ENCODE results near the gene WDR45. TPM values are rescaled to one million over a fixed set of nuclear protein-coding genes. Genes with fewer than 3 reads are reported as not detected.

The WDR45 gene
- total and polyA plus RNA-seq, 2 experiments from 2014 or later, result 28.8 to 36.2 TPM

- Histone ChIP-seq H3K27ac (ENCODE audit: low read depth) (no peak overlapping the region), H2AFZ (no peak overlapping the region), H3F3A (replicated peaks; ENCODE audit: low read depth) (no peaks in the 10 kb centered on the region), H3K27me3 (ENCODE audit: insufficient read depth) (no peaks in the 10 kb centered on the region), H3K36me3 (ENCODE audit: insufficient read depth) (peaks cover 17% of the 10 kb centered on the region; the same call in 1 of the 2 replicates), H3K4me3 (no peak overlapping the region), H3K4me2 (no peak overlapping the region), H4K20me1 (replicated peaks; ENCODE audit: insufficient read depth) (no peaks in the 10 kb centered on the region), H3K9me2 (ENCODE audit: insufficient read depth) (no peaks in the 10 kb centered on the region), H3K79me2 (replicated peaks; ENCODE audit: insufficient read depth) (no peaks in the 10 kb centered on the region), H3K4me1 (ENCODE audit: insufficient read depth) (no peaks in the 10 kb centered on the region; the same call in 1 of the 2 replicates)
- no peaks in the 10 kb centered on the region for H3K9me3 Mint-ChIP-seq
- H3K4me1 Mint-ChIP-seq, result peaks cover 19% of the 10 kb centered on the region
- H3K4me3 Mint-ChIP-seq, result no peak overlapping the region
- ATAC-seq (peak; percentile 91), DNase-seq (ENCODE audit: low spot score) (peak; percentile 57)
- TF ChIP-seq ZNF114 (CRISPR knock-in tag; IDR thresholded peaks at IDR 0.05), result no peak
- H3K27ac Mint-ChIP-seq, result no peak overlapping the region; the same call in 1 of the 2 replicates
- peaks cover 79% of the 10 kb centered on the region for H3K36me3 Mint-ChIP-seq (ENCODE audit: low read depth)
- no peaks in the 10 kb centered on the region for H3K27me3 Mint-ChIP-seq (ENCODE audit: insufficient read depth, low read depth, poor library complexity)
These were observed 49.8 kb downstream of the WDR45 start for GRCh38 chrX:49029876-49030275.

Small RNA genes within 50 kb of the gene (small RNA-seq; reads per million reads assigned to genes)
- 0.22 reads per million for gene RNU4-52P (ENCODE audit: low replicate concordance)

Other genes with a start within 250 kb of the WDR45 start
- 4.0 and 15.6 TPM in 2 replicates for gene PCSK1N, start 244.3 kb downstream of the WDR45 start, total RNA-seq (2014; rRNA removed; shearing (Covaris generic))
- gene PCSK1N, start 244.3 kb downstream of the WDR45 start, polyA plus RNA-seq (2016; fragmentation: Nextera tagmentation; extraction: Ambion mirVana), result 12.8 and 16.5 TPM in 2 replicates
- gene TIMM17B, start 182.1 kb downstream of the WDR45 start, total RNA-seq (2014; rRNA removed; shearing (Covaris generic)), result 61.3 and 67.1 TPM in 2 replicates
- gene TIMM17B, start 182.1 kb downstream of the WDR45 start, polyA plus RNA-seq (2016; fragmentation: Nextera tagmentation; extraction: Ambion mirVana), result 147 and 158 TPM in 2 replicates
- gene PQBP1, start 182.0 kb downstream of the WDR45 start, total RNA-seq (2014; rRNA removed; shearing (Covaris generic)), result 53.2 and 63.4 TPM in 2 replicates
- gene PQBP1, start 182.0 kb downstream of the WDR45 start, polyA plus RNA-seq (2016; fragmentation: Nextera tagmentation; extraction: Ambion mirVana), result 121 and 130 TPM in 2 replicates
- 16.4 and 17.7 TPM in 2 replicates for gene SLC35A2, start 168.2 kb downstream of the WDR45 start, total RNA-seq (2014; rRNA removed; shearing (Covaris generic))
- gene SLC35A2, start 168.2 kb downstream of the WDR45 start, polyA plus RNA-seq (2016; fragmentation: Nextera tagmentation; extraction: Ambion mirVana), result 13.0 and 20.6 TPM in 2 replicates
- 336 and 359 TPM in 2 replicates for gene PIM2, start 160.9 kb downstream of the WDR45 start, total RNA-seq (2014; rRNA removed; shearing (Covaris generic))
- 232 and 237 TPM in 2 replicates for gene PIM2, start 160.9 kb downstream of the WDR45 start, polyA plus RNA-seq (2016; fragmentation: Nextera tagmentation; extraction: Ambion mirVana)
- gene OTUD5, start 122.3 kb downstream of the WDR45 start, total RNA-seq (2014; rRNA removed; shearing (Covaris generic)), result 45.4 and 56.5 TPM in 2 replicates
- 23.5 and 28.7 TPM in 2 replicates for gene OTUD5, start 122.3 kb downstream of the WDR45 start, polyA plus RNA-seq (2016; fragmentation: Nextera tagmentation; extraction: Ambion mirVana)
- gene KCND1, start 108.0 kb downstream of the WDR45 start, total RNA-seq (2014; rRNA removed; shearing (Covaris generic)), result 5.3 and 5.6 TPM in 2 replicates
- gene KCND1, start 108.0 kb downstream of the WDR45 start, polyA plus RNA-seq (2016; fragmentation: Nextera tagmentation; extraction: Ambion mirVana), result 2.7 and 3.2 TPM in 2 replicates
- gene GRIPAP1, start 77.6 kb downstream of the WDR45 start, total RNA-seq (2014; rRNA removed; shearing (Covaris generic)), result 32.7 and 39.1 TPM in 2 replicates
- gene GRIPAP1, start 77.6 kb downstream of the WDR45 start, polyA plus RNA-seq (2016; fragmentation: Nextera tagmentation; extraction: Ambion mirVana), result 57.1 and 62.2 TPM in 2 replicates
- gene TFE3, start 36.5 kb downstream of the WDR45 start, total RNA-seq (2014; rRNA removed; shearing (Covaris generic)), result 63.3 and 83.8 TPM in 2 replicates
- 20.8 and 21.4 TPM in 2 replicates for gene TFE3, start 36.5 kb downstream of the WDR45 start, polyA plus RNA-seq (2016; fragmentation: Nextera tagmentation; extraction: Ambion mirVana)
- gene CCDC120, start 20.9 kb downstream of the WDR45 start, total RNA-seq (2014; rRNA removed; shearing (Covaris generic)), result 6.8 and 9.9 TPM in 2 replicates
- 3.3 and 3.6 TPM in 2 replicates for gene CCDC120, start 20.9 kb downstream of the WDR45 start, polyA plus RNA-seq (2016; fragmentation: Nextera tagmentation; extraction: Ambion mirVana)
- gene PRAF2, start 5.9 kb downstream of the WDR45 start, total RNA-seq (2014; rRNA removed; shearing (Covaris generic)), result 6.3 and 7.7 TPM in 2 replicates
- 22.1 and 24.3 TPM in 2 replicates for gene PRAF2, start 5.9 kb downstream of the WDR45 start, polyA plus RNA-seq (2016; fragmentation: Nextera tagmentation; extraction: Ambion mirVana)
- gene GPKOW, start 43.8 kb upstream of the WDR45 start, total RNA-seq (2014; rRNA removed; shearing (Covaris generic)), result 15.1 and 22.9 TPM in 2 replicates
- 8.1 and 9.5 TPM in 2 replicates for gene GPKOW, start 43.8 kb upstream of the WDR45 start, polyA plus RNA-seq (2016; fragmentation: Nextera tagmentation; extraction: Ambion mirVana)
- 0.83 and 2.1 TPM in 2 replicates for gene MAGIX, start 82.9 kb upstream of the WDR45 start, total RNA-seq (2014; rRNA removed; shearing (Covaris generic))
- 0.66 and 1.6 TPM in 2 replicates for gene MAGIX, start 82.9 kb upstream of the WDR45 start, polyA plus RNA-seq (2016; fragmentation: Nextera tagmentation; extraction: Ambion mirVana)
- 1.6 and 3.4 TPM in 2 replicates for gene PLP2, start 92.0 kb upstream of the WDR45 start, total RNA-seq (2014; rRNA removed; shearing (Covaris generic))
- gene PLP2, start 92.0 kb upstream of the WDR45 start, polyA plus RNA-seq (2016; fragmentation: Nextera tagmentation; extraction: Ambion mirVana), result 9.5 and 10.1 TPM in 2 replicates
- gene PRICKLE3, start 106.5 kb upstream of the WDR45 start, total RNA-seq (2014; rRNA removed; shearing (Covaris generic)), result 13.7 and 21.4 TPM in 2 replicates
- 4.7 and 5.2 TPM in 2 replicates for gene PRICKLE3, start 106.5 kb upstream of the WDR45 start, polyA plus RNA-seq (2016; fragmentation: Nextera tagmentation; extraction: Ambion mirVana)
- gene SYP, start 120.3 kb upstream of the WDR45 start, total RNA-seq (2014; rRNA removed; shearing (Covaris generic)), result 7.3 and 9.1 TPM in 2 replicates
- gene SYP, start 120.3 kb upstream of the WDR45 start, polyA plus RNA-seq (2016; fragmentation: Nextera tagmentation; extraction: Ambion mirVana), result 2.5 and 3.7 TPM in 2 replicates
- gene CACNA1F, start 153.5 kb upstream of the WDR45 start, total RNA-seq (2014; rRNA removed; shearing (Covaris generic)), result 0.35 and 0.90 TPM in 2 replicates
- 0.23 and 0.44 TPM in 2 replicates for gene CACNA1F, start 153.5 kb upstream of the WDR45 start, polyA plus RNA-seq (2016; fragmentation: Nextera tagmentation; extraction: Ambion mirVana)
- 9.7 and 11.6 TPM in 2 replicates for gene CCDC22, start 155.6 kb upstream of the WDR45 start, total RNA-seq (2014; rRNA removed; shearing (Covaris generic))
- gene CCDC22, start 155.6 kb upstream of the WDR45 start, polyA plus RNA-seq (2016; fragmentation: Nextera tagmentation; extraction: Ambion mirVana), result 4.4 and 4.5 TPM in 2 replicates
- 0.28 TPM in 1 of 2 replicates, not detected in the other for gene FOXP3, start 184.8 kb upstream of the WDR45 start, total RNA-seq (2014; rRNA removed; shearing (Covaris generic))
- 0.11 and 0.21 TPM in 2 replicates for gene FOXP3, start 184.8 kb upstream of the WDR45 start, polyA plus RNA-seq (2016; fragmentation: Nextera tagmentation; extraction: Ambion mirVana)
- gene PPP1R3F, start 189.9 kb upstream of the WDR45 start, total RNA-seq (2014; rRNA removed; shearing (Covaris generic)), result 9.4 and 11.3 TPM in 2 replicates
- gene PPP1R3F, start 189.9 kb upstream of the WDR45 start, polyA plus RNA-seq (2016; fragmentation: Nextera tagmentation; extraction: Ambion mirVana), result 2.2 and 3.1 TPM in 2 replicates
- not detected in 2 replicates for gene GAGE10, start 223.8 kb upstream of the WDR45 start, total RNA-seq (2014; rRNA removed; shearing (Covaris generic))
- gene GAGE10, start 223.8 kb upstream of the WDR45 start, polyA plus RNA-seq (2016; fragmentation: Nextera tagmentation; extraction: Ambion mirVana), result not detected in 2 replicates
- gene GAGE12J, start 242.2 kb upstream of the WDR45 start, total RNA-seq (2014; rRNA removed; shearing (Covaris generic)), result not detected in 2 replicates
- gene GAGE12J, start 242.2 kb upstream of the WDR45 start, polyA plus RNA-seq (2016; fragmentation: Nextera tagmentation; extraction: Ambion mirVana), result not detected in 2 replicates